HUES6 (cell line): ENCODE data around the gene ACVR1C.
A peak's percentile ranks its signal among the peaks of the same experiment; 100 is the strongest.
"Not testable (repeated sequence)": the region's sequence is repeated elsewhere in the genome, so short reads cannot be mapped to it uniquely, and the experiment has no call there.

Experiments used
- H3K27ac ChIP-seq: 2 replicates; pipeline ENCODE4 v1.7.0; 2013; ENCODE audit warnings: low read depth, mild to moderate bottlenecking, low read length, inconsistent platforms
- H3K27me3 ChIP-seq: 2 replicates; pipeline ENCODE4 v1.6.1; 2013; ENCODE audit warnings: low read length; ENCODE audit not compliant: control insufficient read depth, insufficient read depth
- H3K36me3 ChIP-seq: 2 replicates; pipeline ENCODE4 v1.6.1; 2013; ENCODE audit warnings: low read length; ENCODE audit not compliant: control insufficient read depth, insufficient read depth
- H3K4me1 ChIP-seq: 2 replicates; pipeline ENCODE4 v1.6.1; 2013; ENCODE audit warnings: low read length; ENCODE audit not compliant: control insufficient read depth, insufficient read depth
- H3K4me3 ChIP-seq: 2 replicates; pipeline ENCODE4 v1.5.1; 2013; ENCODE audit warnings: low read depth, low read length
- H3K9ac ChIP-seq: one replicate; pipeline ENCODE4 v1.6.1; 2013; ENCODE audit warnings: mild to moderate bottlenecking, low read length
- H3K9me3 ChIP-seq: 2 replicates; pipeline ENCODE4 v1.6.1; 2013; ENCODE audit warnings: low read depth, low read length; ENCODE audit not compliant: control insufficient read depth, insufficient read depth

Gene ACVR1C

DNA sequence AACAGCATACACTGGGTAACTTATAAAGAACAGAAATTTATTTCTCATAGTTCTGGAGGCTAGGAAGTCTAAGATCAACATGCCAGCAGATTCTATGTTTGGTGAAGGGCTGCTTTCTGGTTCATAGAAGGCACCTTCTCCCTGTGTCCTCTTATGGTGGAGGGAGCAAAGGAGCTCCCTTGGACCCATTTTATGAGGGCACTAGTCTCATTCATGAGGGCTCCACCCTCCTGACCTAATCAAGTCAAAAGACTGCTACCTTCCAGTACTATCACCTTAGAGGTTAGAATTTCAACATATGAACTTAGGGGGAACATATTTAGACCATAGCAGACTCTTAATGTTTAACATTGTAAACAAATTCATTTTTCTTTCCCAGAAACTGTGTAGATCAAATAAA lies 54.5 kb downstream of the ACVR1C start:
- Histone ChIP-seq H3K27me3 (no peaks in the 10 kb centered on the region), H3K9ac (no peak overlapping the region), H3K4me3 (no peak overlapping the region), H3K27ac (no peak overlapping the region), H3K4me1 (no peaks in the 10 kb centered on the region), H3K36me3 (no peaks in the 10 kb centered on the region), H3K9me3 (no peaks in the 10 kb centered on the region)

DNA sequence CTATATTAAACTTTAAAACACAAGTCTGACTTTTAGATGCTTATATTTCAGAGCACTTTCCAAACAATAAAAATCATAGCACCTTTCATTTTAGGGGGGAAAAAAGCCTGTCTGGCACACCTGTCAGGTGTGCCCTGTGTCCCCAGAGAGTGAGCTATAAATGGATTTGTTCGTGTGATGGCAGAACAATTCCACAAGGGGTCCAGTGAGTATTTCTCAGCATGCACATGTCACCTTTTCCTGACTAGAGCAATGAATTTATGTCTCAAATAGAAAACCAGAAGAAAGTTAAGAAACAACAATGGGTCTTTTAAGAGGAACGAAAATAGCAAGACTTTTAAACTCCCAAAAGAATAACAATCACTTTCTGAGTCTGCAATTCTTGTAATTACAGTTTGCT lies 55.9 kb downstream of the ACVR1C start:
- no peaks in the 10 kb centered on the region for H3K27me3 ChIP-seq
- H3K27ac ChIP-seq = no peak overlapping the region
- H3K9me3 ChIP-seq = no peaks in the 10 kb centered on the region
- H3K9ac ChIP-seq = no peak overlapping the region
- no peak overlapping the region for H3K4me3 ChIP-seq
- no peaks in the 10 kb centered on the region for H3K4me1 ChIP-seq
- H3K36me3 ChIP-seq = no peaks in the 10 kb centered on the region

DNA sequence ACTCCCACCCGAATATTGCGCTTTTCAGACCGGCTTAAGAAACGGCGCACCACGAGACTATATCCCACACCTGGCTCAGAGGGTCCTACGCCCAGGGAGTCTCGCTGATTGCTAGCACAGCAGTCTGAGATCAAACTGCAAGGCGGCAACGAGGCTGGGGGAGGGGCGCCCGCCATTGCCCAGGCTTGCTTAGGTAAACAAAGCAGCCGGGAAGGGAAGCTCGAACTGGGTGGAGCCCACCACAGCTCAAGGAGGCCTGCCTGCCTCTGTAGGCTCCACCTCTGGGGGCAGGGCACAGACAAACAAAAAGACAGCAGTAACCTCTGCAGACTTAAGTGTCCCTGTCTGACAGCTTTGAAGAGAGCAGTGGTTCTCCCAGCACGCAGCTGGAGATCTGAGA lies 62.0 kb downstream of the ACVR1C start:
- H3K27ac ChIP-seq, H3K36me3 ChIP-seq, H3K27me3 ChIP-seq, H3K9me3 ChIP-seq, H3K4me1 ChIP-seq: not testable (repeated sequence)
- peak overlapping the region; percentile 16 for H3K9ac ChIP-seq
- H3K4me3 ChIP-seq = peak overlapping the region; percentile 46; the same call in 1 of the 2 replicates

DNA sequence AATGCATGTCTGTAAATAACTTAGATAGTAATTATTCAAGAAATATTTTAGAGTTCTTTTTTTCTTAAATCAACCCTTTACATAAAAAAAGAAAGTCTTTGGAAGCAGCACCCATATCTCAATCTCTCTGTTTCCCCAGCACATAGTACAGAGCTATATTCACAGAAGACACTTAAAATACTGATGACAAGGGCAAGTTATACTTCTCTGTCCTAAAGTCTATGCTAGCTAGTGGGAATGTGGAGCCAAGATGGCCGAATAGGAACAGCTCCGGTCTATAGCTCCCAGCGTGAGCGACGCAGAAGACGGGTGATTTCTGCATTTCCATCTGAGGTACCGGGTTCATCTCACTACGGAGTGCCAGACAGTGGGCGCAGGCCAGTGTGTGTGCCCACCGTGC lies 62.6 kb downstream of the ACVR1C start:
- not testable (repeated sequence) for H3K36me3 ChIP-seq, H3K27ac ChIP-seq, H3K27me3 ChIP-seq

DNA sequence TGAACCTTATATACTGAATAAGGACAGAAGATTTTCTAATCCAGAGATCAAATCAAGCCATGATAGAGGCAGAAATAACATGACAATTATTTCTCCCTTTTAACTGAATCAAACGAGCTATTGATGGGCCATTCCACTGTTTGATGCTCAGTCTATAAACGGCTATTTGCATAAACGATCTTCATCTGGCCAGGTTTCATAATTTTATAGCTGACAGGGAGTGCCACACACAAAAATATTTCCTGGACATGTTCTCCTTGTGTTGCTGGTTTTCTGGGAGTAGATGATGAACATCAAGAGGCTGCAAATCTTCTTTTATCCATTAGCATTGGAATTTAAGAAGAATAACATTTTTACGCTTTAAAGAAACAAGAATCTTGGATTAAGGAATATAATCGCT lies 63.1 kb downstream of the ACVR1C start:
- Histone ChIP-seq H3K27me3 (no peaks in the 10 kb centered on the region), H3K27ac (no peak overlapping the region), H3K9me3 (peaks cover 3% of the 10 kb centered on the region; the same call in 1 of the 2 replicates), H3K36me3 (no peaks in the 10 kb centered on the region), H3K4me3 (no peak overlapping the region), H3K4me1 (peaks cover 3% of the 10 kb centered on the region; the same call in 1 of the 2 replicates), H3K9ac (no peak overlapping the region)

More for the DNA sequence above, 62.6 kb downstream of the ACVR1C start:
- H3K9ac ChIP-seq = peak overlapping the region; percentile 16
- peak overlapping the region; percentile 46; the same call in 1 of the 2 replicates for H3K4me3 ChIP-seq
- not testable (repeated sequence) for H3K4me1 ChIP-seq, H3K9me3 ChIP-seq

DNA sequence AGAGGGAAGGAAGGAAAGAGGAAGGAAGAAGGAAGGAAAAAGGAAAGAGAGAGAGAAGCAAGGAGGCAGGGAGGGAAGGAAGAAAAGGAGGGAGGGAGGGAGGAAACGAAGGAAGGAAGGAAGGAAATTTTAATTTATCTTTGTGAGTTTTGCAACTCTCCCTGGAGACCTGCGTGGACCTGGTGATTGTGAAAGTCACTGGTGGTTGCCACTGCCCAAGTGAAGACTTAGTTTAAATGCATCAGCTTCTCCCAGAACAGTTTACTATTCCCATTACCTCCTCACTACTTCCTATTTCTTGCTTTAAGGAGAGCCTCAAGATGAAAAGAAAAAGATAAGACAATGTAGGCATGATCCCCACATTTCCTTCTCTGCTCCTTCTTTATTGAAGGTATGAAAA lies 68.8 kb downstream of the ACVR1C start:
- Histone ChIP-seq H3K27me3 (no peaks in the 10 kb centered on the region), H3K9me3 (no peaks in the 10 kb centered on the region), H3K27ac (no peak overlapping the region), H3K36me3 (no peaks in the 10 kb centered on the region), H3K9ac (no peak overlapping the region), H3K4me3 (no peak overlapping the region), H3K4me1 (peaks cover 14% of the 10 kb centered on the region)

DNA sequence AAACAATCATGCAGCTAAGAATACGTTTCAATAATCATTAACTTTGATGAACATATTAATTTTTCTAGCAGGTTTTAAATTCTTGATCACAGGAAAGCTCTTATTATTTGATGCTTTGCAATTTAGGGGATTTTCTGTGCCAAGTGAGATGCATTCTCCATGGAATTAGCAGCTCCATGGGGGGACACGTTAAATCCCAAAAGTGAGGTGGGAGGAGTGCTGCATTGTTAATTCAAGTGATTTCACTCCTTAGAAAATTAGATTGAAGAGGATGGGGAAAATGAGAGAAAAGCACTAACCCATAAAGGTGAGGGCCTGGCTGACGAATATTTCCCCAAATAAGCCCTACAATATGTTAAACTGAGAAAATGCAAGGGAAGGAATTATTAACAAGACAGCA lies 69.2 kb downstream of the ACVR1C start:
- no peak overlapping the region for H3K4me3 ChIP-seq

DNA sequence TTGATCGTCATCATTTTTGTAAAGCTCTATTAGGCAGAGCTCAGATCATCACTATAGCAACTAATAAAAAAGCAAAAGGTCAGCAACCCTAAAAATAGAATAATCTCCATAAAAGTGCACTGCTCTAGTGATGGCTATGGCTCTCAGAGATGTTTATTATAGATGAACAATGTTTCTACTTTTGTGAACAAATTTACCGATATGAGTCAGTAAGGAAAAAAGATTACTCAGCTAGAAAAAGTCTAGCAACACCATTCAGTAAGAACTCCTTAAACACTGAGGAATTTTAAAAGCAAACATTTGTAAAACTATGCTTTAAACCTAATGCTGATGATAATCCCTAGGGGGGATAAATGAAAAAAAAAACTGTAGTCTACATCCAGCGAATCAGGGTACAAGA lies 69.6 kb downstream of the ACVR1C start:
- no peak overlapping the region for H3K27ac ChIP-seq
- no peaks in the 10 kb centered on the region for H3K27me3 ChIP-seq
- H3K4me3 ChIP-seq = no peak overlapping the region

More for the DNA sequence above, 69.2 kb downstream of the ACVR1C start:
- H3K27ac ChIP-seq = no peak overlapping the region
- H3K27me3 ChIP-seq = no peaks in the 10 kb centered on the region
- peaks cover 14% of the 10 kb centered on the region for H3K4me1 ChIP-seq
- no peak overlapping the region for H3K9ac ChIP-seq
- no peaks in the 10 kb centered on the region for H3K9me3 ChIP-seq
- H3K36me3 ChIP-seq = no peaks in the 10 kb centered on the region

DNA sequence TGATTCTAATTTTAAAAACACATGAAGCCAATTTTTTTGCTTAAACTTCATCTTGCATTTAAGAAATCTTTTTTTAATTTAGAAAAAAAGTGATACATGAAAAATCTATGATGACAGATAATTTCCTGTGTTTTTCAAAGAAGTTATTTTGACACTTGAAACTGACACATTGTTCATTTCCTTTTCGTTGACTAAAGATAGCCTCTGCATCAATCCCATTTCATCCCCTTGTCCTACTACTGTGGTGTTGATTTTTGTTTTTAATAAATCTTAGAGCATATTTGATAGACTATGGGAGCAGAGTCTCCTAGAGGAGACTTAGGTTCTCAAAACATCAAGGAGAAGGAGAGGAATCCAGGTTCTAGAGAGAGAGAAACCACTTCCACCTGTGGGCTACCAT lies 70.9 kb downstream of the ACVR1C start:
- H3K27ac ChIP-seq = no peak overlapping the region
- H3K4me1 ChIP-seq = peaks cover 14% of the 10 kb centered on the region
- no peaks in the 10 kb centered on the region for H3K9me3 ChIP-seq

More for the DNA sequence above, 69.6 kb downstream of the ACVR1C start:
- no peak overlapping the region for H3K9ac ChIP-seq
- no peaks in the 10 kb centered on the region for H3K36me3 ChIP-seq
- peaks cover 14% of the 10 kb centered on the region for H3K4me1 ChIP-seq
- H3K9me3 ChIP-seq = no peaks in the 10 kb centered on the region

DNA sequence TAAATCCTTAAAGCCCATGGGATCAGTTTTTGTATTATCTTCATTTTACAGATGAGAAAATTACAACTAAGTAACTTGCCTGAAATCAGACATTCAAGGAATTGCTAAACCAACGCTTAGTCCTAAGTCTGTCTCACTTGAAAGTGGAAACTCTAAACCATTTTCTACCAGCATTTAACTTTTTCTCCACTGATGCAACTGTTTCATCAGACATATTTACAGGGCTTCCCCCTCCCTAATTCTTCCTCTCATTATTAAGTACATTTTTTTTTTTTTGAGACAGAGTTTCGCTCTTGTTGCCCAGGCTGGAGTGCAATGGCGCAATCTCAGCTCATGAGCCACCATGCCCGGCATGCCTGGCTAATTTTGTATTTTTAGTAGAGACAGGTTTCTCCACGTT lies 88.6 kb downstream of the ACVR1C start:
- H3K27ac ChIP-seq = no peak overlapping the region
- H3K36me3 ChIP-seq = no peaks in the 10 kb centered on the region
- no peak overlapping the region for H3K9ac ChIP-seq
- no peaks in the 10 kb centered on the region for H3K27me3 ChIP-seq
- no peaks in the 10 kb centered on the region for H3K9me3 ChIP-seq
- H3K4me3 ChIP-seq = no peak overlapping the region
- no peaks in the 10 kb centered on the region for H3K4me1 ChIP-seq

More for the DNA sequence above, 70.9 kb downstream of the ACVR1C start:
- H3K27me3 ChIP-seq = no peaks in the 10 kb centered on the region
- H3K36me3 ChIP-seq = no peaks in the 10 kb centered on the region
- H3K9ac ChIP-seq = no peak overlapping the region
- H3K4me3 ChIP-seq = no peak overlapping the region

DNA sequence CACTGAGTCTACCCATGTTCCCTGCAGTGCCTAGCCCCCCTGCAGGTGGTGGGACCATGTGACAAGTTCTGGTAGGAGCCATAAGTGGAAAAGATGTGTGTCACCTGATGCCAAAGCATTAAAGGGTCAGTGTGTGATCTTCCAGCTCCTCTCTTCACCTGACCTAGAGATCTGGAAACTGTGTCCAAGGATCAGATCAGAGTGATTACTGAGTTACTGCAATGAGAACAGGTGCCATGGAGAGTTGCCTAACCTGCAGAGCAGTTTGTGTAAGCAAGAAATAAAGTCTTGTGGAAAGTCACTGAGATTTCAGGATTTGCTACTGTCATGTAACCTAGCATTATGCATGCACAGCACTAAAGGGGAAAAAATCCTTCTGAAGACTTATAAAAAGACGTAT lies 90.6 kb downstream of the ACVR1C start:
- no peaks in the 10 kb centered on the region for H3K9me3 ChIP-seq
- no peak overlapping the region for H3K27ac ChIP-seq
- no peak overlapping the region for H3K4me3 ChIP-seq
- H3K9ac ChIP-seq = no peak overlapping the region
- H3K36me3 ChIP-seq = no peaks in the 10 kb centered on the region
- no peaks in the 10 kb centered on the region for H3K27me3 ChIP-seq
- H3K4me1 ChIP-seq = no peaks in the 10 kb centered on the region

DNA sequence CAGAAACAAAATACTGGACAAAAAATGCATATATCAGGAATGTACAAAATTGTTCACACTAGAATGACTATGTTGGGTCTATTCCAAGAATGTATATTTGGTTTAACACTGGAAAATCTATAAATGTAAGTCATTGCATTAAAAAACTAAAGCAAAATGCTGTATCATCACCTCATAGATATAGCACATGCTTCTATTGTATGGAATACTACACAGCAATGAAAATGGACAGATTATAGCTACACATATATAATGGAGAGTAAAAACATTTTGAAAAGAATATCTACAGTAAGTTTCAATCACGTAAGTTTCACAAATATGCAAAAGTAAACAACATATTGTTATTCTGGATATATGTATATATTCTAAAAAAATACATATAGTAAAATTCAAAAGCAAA lies 91.8 kb downstream of the ACVR1C start:
- Histone ChIP-seq H3K4me3 (no peak overlapping the region), H3K27me3 (no peaks in the 10 kb centered on the region), H3K9ac (no peak overlapping the region), H3K36me3 (no peaks in the 10 kb centered on the region), H3K4me1 (no peaks in the 10 kb centered on the region), H3K9me3 (no peaks in the 10 kb centered on the region), H3K27ac (no peak overlapping the region)
